ENCODE measurements around the gene HECA. TPM values are rescaled to one million over a fixed set of nuclear protein-coding genes. Genes with fewer than 3 reads are reported as not detected.
"Not testable (repeated sequence)": the region's sequence is repeated elsewhere in the genome, so short reads cannot be mapped to it uniquely, and the experiment has no call there.

HECA gene
- total and polyA plus RNA-seq, 2 of the 4 experiments (the other 2 are of a cell fraction) = 3.1 to 4.3 TPM

DNA sequence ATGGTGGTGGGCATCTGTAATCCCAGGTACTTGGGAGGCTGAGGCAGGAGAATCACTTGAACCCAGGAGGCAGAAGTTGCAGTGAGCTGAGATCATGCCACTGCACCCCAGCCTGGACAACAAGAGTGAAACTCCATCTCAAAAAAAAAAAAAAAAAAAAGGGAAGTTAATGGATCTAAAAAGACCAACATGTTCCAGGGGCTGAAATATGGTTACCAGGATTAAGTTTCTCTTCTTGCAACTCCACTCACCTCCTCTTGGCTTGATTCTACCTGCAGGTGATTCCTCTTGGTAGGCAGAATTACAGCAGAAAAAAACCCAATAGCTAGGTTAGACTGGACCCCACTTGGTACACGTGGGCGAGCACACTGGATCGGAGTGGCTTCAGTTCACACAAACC lies 93.5 kb downstream of the HECA start:
- H3K4me2 ChIP-seq (ENCODE audit: low read depth, low read length); H4K8ac ChIP-seq (ENCODE audit: low read depth in 2 of 2, low read length in 2 of 2); H4K20me1 ChIP-seq (ENCODE audit: insufficient read depth, low read length); H3K56ac ChIP-seq (ENCODE audit: extremely low read depth, insufficient read depth, low read length); H3K9me1 ChIP-seq (ENCODE audit: insufficient read depth, low read length); DNase-seq; H4K91ac ChIP-seq (ENCODE audit: insufficient read depth, low read depth, low read length); ATAC-seq (ENCODE audit: low read depth); H3K27ac ChIP-seq (ENCODE audit: insufficient read depth, low read length); H4K5ac ChIP-seq (ENCODE audit: low read depth, low read length); H3K18ac ChIP-seq (ENCODE audit: low read depth, low read length); BruUV-seq (replicated peaks); H2AK9ac ChIP-seq (replicated peaks; ENCODE audit: low read depth, low read length, poor library complexity); intact Hi-C loops (cut with micrococcal nuclease); H3K79me1 ChIP-seq (ENCODE audit: low read depth in 1 of 2, low read length in 2 of 2); H3K9ac ChIP-seq (ENCODE audit: low read depth, low read length); H3K27me3 ChIP-seq (ENCODE audit: control insufficient read depth, insufficient read depth, low read length); POLR2A ChIA-PET (ENCODE audit: unreplicated experiment); H2AFZ ChIP-seq (replicated peaks; ENCODE audit: low read length, poor library complexity); H2BK15ac ChIP-seq (ENCODE audit: low read depth, low read length); CTCF ChIA-PET; H3K4me3 ChIP-seq (ENCODE audit: insufficient read depth, low read depth, low read length); H3K36me3 ChIP-seq (ENCODE audit: control insufficient read depth, insufficient read depth, low read length); H3K14ac ChIP-seq (replicated peaks; ENCODE audit: low read depth, low read length); H2BK120ac ChIP-seq (ENCODE audit: low read depth, low read length); H3K4ac ChIP-seq (ENCODE audit: low read depth, low read length); H3K23ac ChIP-seq (ENCODE audit: low read depth, low read length); H3K4me1 ChIP-seq (ENCODE audit: control insufficient read depth, insufficient read depth, low read length); H2BK5ac ChIP-seq (ENCODE audit: low read depth, low read length, poor library complexity, severe bottlenecking); dilution Hi-C loops (cut with HindIII; ENCODE audit: low sequenced_read_pairs, unreplicated experiment); H3K9me3 ChIP-seq (ENCODE audit: control insufficient read depth, insufficient read depth, low read length); H2BK20ac ChIP-seq (ENCODE audit: low read depth, low read length); H2AK5ac ChIP-seq (ENCODE audit: low read depth, low read length): not testable (repeated sequence)
- in situ Hi-C loops (cut with MboI; ENCODE audit: low sequenced_read_pairs) = loop anchor here (5.0 kb wide), 1 partner anchor 129 kb away; no protein-coding TSS in a partner anchor
- WGBS, 2 experiments (ENCODE audit: extremely low coverage in 2 of 2, insufficient read length in 1 of 2) = no CpG with 5 or more reads among the region's 3 CpGs

Other genes starting within 250 kb of the HECA start
- 21.1 and 21.9 TPM in 2 replicates for gene REPS1, start 146.8 kb upstream of the HECA start, total RNA-seq (2012; rRNA removed)
- gene REPS1, start 146.8 kb upstream of the HECA start, polyA plus RNA-seq (2012; rRNA removed) = 24.2 and 26.3 TPM in 2 replicates
- gene ABRACL, start 106.3 kb upstream of the HECA start, total RNA-seq (2012; rRNA removed) = 16.0 and 42.8 TPM in 2 replicates
- gene ABRACL, start 106.3 kb upstream of the HECA start, polyA plus RNA-seq (2012; rRNA removed) = 27.5 and 27.9 TPM in 2 replicates
- under 0.01 TPM in 2 replicates for gene TXLNB, start 156.9 kb downstream of the HECA start, total RNA-seq (2012; rRNA removed)
- gene TXLNB, start 156.9 kb downstream of the HECA start, polyA plus RNA-seq (2012; rRNA removed) = 0.04 and 0.05 TPM in 2 replicates
- gene CITED2, start 239.6 kb downstream of the HECA start, total RNA-seq (2012; rRNA removed) = 163 and 266 TPM in 2 replicates
- gene CITED2, start 239.6 kb downstream of the HECA start, polyA plus RNA-seq (2012; rRNA removed) = 483 and 714 TPM in 2 replicates